Stimulated activated CD8-positive, alpha-beta memory T cell treated with anti-CD3 and anti-CD28 coated beads, Interleukin-15, amount 100 ng/mL, for 48 hours (primary cell): ENCODE data around the gene MINDY4.

Source experiments
- DNase-seq, 2 donors: peaks; one replicate each; pipeline ENCODE4 v3.0.0-alpha.2; 2020; ENCODE audit warnings: low read depth in 2 of 2

The MINDY4 gene

DNA sequence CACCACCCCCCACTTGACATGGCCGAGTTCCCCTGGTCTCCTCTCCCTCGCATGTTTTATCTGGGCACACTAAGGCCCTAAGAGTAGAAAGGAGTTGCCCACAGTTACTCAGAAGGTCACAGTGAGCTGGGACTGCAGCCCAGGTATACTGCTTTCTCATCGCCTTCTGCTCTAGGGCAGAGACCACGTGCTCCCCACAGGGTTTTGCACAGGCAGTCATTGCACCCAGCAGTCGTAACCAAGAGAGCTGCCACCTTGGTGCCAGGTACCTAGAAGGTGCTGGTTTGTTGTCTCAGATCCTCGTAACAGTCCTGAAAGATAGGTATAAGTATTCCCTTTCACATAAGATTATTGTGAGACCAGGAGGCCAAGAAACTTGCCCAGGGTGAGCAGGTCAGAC, 1.8 kb downstream of the MINDY4 start:
- no peak for DNase-seq

DNA sequence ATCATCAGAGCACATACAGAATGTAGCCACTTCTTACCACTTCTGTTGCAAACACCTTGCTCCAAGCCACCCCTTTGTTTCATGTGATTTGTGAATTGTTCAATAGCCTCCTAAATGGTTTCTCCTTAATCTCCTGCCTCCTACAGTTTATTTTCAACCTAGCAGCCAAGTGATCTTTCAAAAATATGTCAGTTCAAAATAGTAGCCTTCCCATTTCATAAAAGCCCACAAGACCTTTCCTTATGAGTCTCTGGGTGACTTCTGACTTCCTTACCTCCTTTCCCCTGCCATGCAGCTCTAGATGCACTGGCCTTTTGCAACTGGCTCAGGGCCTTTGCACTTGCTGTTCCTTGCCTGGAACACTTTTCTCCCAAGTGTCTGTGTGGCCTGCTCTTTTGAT, 4.8 kb downstream of the MINDY4 start:
- DNase-seq, result no peak

DNA sequence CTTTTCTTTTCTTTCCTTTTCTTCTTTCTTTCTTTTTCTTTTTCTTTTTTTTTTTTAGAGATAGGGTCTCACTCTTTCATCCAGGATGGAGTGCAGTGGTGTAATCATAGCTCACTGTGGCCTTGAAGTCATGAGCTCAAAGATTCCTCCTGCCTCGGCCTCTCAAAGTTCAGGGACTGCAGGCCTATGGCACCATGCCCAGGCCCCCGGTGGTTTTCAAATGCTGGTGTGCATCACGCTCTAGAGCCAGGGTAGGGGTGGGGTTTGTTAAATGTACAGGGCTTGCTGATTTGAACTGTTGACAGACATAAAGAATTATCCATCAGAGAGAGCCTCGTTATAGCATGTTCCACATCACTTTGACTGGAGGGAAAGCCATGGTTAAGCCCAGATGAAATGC, 5.8 kb downstream of the MINDY4 start:
- no peak for DNase-seq

DNA sequence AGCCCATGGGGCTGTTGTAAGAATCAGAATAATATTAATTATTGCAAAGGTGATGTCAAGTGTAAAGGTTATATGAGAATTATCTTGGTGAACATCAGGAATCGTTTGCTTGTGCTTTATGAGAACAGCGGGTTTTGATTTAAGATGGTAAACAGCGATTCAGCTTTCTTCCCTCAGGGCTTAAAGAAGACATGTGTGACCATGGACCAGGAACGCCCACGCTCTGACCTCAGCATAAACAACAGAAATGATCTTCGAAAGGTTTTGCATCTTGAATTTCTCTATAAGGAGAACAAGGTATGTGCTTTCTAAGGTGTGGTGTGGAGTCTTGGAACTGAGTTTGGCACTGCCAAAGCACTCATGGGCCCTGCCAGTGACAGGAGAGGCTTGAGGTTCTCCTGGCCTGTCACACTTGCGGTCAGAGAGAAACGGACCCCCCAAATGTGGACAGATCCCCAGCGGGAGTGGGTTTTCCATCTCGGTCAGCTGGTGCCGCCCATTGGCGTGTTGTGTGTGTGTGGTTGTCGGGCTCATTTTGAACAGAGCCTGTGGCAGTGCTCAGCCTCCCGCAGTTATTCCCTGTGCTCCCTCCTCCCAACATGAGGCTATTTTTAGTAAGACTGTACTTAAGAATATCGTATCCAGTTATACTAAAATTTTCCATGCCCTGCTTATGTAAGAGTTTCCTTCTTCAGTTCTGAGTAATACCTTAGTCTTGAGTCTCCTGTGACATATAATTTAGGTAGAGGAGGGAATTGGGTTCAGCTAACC, 7.2 kb downstream of the MINDY4 start:
- no peak for DNase-seq

DNA sequence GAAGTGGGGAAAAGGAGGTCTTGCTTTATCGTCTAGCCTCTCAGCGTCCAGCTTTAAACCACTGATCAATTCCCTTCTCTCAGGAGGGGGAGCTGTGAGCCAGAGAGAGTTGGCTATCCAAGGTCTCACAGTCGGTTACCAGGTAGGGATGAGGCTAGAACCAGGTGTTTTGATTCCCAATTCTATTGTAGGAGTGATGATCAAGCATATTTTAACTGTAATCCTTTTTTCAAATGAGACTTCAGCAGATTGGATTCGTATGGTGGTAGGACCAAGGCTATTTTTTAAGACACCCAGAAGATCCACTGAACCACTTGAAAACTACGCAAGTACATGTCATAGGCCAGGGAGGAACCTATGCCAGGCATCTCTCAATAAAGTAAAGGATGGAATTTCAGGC, 8.4 kb downstream of the MINDY4 start:
- no peak for DNase-seq

DNA sequence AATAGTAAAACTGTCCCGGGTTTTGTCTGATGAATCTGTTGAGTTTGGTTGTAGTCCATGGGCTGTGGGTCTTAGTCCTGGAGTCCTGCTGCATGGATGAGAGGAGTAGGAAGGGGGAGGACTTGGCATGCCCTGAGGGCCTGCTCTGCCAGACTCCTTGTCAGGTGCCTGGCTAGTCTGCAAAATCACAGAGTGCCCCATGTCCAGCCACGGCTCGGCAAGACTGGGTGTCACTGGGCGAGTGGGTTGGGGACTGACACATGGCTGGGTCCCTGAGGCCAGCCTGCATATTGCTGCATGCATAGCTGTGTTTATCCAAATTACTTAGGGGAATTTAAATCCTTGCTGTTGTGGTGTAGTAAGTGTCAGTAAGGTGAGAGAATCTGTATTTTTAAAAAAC, 9.7 kb downstream of the MINDY4 start:
- DNase-seq, result no peak

DNA sequence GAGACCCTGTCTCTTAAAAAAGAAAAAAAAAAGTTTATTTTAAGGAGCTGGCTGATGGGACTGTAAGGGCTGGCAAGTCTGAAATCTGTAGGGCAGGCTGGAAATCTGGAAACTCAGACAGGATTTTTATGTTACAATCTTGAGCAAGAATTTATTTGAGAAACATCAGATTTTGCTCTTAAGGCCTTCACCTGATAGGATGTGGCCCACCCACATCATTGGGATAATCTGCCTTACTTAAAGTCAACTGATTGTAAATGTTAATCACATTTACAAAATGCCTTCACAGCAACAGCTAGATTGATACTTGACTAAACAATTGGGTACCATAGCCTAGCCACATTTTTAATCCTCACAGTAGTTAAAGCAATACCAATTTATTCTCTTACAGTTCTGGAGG, 11.5 kb downstream of the MINDY4 start:
- DNase-seq, result no peak

DNA sequence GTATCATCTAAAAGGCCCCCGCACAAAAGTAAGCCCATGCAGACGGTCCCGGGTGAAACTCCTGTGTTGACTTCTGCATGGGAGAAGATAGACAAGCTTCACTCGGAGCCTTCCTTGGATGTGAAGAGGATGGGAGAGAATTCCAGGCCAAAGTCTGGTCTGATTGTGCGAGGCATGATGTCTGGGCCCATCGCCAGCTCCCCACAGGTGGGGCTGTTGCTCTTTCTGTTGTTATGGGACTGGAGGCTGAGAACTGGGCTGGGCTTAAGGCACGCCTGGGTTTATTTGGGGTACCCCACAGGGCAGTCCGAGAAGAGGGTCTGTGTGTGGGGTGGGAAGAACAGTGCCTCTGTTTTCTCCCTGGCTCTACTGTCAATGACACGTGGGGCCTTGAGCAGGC, 14.6 kb downstream of the MINDY4 start:
- no peak for DNase-seq

DNA sequence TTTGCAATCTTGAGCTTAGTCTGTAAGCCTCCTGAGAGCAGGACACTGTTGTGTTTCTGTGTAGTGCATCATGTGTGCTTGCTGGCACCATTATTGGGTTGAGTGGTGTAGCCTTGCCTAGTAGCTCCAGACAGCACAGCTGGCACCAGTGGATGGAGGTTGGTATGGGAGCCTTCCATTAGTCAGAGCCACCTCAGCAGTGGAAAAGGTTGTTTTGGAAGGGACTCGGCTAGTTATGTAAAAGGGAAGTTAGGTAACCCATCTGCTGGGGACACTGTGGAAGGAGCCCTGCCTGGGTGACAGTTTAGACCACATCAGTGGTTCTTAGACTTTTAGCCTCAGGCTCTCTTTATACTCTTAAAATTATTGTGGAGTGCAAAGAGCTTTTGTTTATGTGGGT, 16.3 kb downstream of the MINDY4 start:
- no peak for DNase-seq

DNA sequence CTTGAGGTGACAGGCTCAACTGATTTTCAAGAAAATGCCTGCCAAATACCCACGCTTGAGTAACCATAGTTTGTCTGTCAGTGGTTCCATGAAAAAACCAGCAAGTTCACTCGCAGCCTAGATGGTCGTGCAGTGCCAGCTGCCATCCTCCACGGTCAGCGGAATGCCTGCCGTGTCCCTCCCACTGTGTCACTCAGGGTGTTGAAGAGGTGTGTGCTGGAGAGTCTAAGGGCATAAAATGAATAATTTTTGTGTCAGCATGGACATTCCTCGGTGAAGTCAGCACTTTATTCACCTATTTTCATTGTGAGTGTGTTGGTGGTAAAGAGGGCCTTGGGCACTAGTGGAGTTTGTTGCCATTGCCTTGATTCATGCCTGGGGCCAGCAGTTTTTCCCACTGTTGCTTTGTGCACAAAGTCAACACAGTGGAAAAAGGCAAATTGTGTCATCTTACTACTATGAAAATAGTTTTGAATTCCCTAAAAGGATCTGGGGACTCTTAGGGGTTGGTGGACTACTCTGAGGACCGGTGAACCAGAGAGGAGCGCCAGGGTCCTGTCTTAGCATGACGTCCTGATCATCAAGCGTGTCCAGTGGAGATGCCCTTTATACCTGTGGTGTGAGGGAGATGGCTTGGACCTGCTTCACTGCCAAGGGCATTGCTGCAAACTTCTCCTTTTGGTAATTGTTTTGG, 17.6 kb downstream of the MINDY4 start:
- no peak for DNase-seq

DNA sequence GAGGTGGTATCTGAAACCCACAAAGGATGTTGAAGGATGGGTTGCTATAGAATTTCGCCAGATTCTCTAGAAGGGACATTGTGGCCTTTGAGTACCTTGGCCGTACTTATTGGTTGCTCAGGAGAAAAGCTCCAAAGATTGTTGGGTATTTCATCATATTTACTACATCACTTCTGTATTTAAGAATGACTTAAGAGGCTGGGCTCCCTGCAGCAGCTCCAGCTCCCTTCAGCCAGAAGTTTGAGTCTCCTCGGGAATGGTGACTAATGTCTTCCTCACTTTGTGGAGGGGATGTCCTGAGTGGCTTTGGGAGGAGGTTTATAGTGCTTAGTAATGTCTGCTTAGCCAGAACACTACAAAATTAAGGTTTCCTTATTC, 18.1 kb downstream of the MINDY4 start:
- no peak for DNase-seq

DNA sequence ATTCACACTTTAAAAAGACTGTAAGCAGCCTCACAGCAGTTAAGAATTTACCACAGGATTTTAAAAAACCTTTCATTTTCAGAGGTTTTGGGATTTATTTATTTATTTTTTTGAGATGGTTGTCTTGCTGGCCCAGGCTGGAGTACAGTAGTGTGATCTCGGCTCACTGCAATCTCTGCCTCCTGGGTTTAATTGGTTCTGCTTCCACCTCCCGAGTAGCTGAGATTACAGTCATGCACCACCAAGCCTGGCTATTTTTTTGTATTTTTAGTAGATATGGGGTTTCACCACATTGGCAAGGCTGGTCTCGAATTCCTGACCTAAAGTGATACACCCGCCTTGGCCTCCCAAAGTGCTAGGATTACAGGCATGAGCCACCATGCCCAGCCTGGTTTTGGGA, 19.1 kb downstream of the MINDY4 start:
- DNase-seq, result no peak

DNA sequence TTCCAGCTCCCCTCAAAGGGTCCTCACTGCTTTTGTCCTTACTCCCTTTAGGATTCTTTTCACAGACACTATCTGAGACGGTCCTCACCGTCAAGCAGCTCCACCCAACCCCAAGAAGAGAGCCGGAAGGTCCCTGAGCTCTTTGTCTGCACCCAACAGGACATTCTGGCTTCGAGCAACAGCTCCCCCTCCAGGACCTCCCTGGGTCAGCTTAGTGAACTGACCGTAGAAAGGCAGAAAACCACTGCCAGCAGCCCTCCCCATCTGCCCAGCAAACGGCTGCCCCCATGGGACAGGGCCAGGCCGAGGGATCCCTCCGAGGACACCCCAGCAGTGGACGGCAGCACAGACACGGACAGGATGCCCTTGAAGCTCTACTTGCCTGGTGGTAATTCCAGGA, 19.9 kb downstream of the MINDY4 start:
- DNase-seq, result no peak

DNA sequence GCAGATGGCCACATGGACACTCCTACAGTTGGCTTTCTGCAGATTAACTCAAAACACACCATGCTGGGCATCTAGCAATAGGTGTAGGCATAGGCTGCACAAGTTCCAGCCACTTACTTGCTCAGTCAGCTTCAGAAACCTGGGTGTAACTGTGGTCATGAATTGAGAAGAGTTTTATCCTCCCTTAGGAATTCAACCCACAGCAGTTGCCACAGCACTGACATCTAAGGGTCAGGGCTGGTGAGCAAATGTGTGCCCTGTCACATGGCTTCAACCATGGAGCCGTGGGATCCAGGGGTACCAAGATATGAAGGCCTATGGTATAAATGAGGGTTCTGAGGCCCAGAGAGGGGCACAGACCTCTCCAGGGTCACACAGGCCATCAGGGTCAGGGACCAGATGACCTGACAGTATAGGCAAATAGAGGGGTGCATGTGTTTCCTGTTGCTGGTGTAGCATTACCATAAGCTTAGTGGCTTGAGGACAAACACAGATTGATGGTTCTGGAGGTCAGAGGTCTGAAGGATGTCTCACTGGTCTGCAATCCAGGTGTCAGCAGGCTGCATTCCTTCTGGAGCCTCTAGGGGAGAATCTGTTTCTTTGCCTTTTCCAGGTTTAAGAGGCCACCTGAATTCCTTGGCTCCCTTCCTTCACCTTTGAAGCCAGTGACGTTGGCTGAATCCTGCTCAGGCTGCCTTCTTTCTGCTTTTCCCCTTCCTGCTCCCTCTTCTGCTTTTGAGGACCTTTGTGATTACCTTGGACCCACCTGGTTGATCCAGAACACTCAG, 24.1 kb downstream of the MINDY4 start:
- no peak for DNase-seq

DNA sequence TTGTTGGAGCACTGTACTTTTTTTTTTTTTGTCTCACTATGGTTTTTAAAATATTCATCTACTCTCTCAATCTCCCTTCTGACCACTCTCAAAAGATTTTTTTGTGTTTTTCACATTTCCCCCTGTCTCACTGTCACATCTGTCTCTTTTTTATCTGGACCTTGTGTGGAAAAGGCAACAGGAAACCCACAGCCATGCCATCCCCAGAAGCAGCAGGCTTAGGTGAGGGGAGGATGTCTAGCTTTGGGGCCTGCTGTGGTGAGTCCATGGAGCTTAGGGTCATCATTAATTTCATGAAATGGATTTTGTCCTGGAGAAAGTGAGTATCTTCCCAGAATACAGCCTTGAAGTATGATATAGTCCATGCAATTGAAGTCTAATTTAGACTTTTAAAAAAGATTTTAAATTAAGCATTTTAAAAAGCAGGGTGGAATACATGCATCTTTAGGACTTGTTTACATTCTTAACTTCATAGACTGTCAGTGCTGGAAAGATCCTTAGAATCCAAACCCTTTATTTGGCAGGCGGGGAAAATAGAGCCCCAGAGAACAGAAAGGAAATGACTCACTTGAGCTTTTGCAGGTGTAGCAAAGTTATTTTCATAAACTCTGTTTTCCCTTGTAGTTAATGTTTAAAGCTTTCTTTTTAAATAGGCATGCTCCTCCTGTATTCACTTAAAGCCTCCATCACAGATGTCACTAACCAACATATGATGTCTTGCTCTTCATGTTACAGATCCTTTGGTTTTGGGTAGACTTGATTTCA, 25.1 kb downstream of the MINDY4 start:
- DNase-seq, result no peak

DNA sequence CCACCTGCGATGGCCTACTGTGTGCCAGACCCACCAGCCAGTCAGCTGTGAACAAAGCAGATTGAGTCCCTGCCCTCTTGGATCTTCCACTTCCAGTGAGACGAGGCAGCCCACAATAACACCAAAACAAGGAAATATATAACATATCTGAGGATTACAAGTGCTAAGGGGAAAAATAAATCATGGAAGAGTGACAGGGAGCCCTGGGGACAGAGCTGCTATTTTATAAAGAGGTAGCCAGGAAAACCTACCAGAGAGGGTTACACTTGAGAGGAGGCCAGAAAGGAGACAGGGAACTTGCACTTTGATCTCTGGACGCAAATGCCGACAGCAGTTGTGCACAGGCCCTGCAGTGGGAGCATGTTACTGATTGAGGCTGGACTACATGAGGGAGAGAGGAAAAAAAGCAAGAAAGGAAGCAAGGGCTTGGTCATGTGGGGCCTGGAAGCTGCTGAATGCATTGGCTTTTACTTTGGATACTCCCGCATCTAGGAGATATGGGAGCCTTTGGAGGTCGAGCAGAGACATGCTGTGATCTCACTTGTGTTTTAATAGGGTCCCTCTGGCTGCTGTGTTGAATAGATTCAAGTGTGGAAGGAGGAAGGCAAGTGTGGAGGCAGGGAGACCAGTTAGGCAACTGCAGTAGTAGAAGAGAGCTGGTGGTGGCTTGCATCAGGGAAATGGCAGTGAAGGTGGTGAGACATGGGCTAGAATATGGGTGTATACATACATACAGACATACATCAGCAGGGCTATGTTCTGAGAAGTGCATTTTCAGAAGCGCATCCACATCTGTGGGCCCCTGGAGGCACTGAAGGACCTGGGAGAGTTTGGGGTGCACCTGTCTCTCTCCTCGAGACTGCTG, 26.2 kb downstream of the MINDY4 start:
- DNase-seq, result no peak

DNA sequence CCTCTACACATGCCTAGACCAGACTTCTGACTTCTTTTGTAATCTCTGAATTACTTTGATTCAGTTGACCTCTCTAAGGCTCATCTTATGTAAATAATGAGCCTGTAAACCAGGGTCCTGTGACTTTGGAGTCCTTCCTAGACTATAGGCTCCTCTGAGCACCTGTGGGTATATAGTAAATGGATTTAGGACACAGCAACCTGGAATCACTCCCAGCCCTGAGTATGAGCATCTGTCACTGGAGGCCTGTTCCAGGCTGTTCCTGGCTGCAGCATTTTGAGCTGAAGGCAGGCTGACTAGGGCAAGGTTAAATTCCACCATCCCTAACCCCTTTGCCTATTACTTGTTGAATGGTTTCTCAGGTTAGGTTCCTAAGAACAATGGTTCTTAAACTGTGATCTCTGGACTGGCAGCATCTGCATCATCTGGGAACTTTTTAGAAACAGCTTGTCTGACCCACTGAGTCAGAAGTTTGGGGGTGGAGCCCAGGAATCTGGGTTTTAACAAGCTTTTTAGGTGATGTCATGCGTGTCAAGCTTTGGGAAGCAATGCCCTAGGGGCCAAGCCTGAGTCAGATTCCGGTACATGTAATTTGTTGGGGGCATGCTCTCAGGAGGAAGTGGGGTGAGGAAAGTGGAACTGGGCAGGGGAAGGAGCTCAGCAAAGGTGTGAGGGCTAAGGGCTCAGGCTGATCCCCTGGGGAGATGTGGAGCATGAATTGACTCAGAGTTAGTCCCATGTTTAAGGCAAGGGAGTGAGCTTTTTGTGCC, 28.2 kb downstream of the MINDY4 start:
- no peak for DNase-seq

DNA sequence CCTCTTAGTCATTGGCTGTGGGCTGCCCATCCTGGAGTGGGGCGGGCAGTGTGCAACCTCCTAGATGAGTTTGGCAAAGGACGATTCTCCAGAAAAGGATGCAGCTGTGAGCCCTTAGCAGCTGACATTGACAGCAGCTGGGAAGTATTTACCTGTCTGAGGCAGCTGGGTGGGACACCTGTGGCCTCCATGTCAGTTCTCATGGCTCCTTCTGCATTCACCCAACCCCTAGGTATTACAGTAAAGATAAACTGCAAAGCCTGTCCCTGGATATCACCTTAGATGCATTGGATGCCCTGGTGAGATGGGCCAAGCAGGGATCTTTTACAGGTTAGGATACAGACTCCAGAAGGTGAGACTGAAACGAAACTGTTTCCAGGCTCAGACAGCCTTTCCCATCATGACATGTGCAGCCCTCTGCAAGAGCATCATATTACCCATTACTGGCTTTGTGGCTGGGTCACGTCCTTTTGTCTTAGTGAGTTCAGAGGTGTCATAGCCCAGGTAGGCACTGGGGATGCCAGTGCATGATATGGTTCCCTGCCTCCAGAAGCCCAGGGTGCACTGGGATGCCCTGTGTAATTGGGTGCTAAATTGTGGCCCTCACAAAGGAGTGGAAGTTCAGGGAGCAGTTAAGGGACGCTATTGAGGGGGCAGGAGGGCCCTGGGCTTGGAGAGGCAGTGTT, 28.9 kb downstream of the MINDY4 start:
- no peak for DNase-seq

DNA sequence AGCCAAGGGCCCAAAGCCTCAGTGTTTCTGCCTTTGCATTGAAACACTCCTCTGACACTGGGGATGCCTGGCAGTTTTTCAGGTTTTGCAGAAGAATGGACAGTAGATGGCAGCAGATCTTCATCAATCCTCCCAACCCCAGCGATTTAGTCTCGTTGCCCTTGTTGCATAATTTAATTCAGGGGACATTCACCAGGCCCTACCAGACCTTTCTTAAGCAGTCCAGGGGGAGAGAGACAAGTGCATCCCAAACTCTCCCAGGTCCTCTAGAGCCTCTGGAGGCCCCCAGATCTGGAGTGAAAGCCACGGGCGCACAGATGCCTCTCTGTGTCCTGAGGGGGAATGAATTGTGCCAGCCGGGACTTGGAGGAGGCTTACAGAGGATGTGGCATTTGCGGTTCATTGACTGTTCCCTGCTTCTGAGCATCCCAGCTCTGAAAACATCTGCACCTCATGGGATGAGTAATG, 29.6 kb downstream of the MINDY4 start:
- DNase-seq, result no peak

DNA sequence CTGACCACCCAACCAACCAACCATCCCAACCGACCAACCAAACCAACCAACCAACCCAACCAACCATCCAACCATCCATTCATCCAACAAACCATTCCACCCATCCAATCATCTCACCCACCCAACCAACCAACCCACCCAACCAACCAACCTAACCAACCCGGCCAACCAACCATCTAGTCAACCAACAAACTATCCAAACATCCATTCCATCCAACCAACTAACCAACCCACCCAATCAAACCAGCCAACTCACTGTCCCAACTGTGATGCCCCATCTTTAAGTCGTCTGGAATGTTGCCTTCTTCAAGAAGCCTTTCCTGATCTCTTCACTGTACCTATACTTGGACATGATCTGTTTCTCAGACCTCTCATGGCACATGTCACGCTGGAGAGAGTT, 31.6 kb downstream of the MINDY4 start:
- DNase-seq, result no peak
